Measurements from ENCODE around the gene TMEM134.

TMEM134 gene

GRCh38 chr11:67435727-67436458 lies 33.2 kb downstream of the TMEM134 start:
- no peak overlapping the region for H3K4me3 ChIP-seq (ENCODE audit: low read length)
- no peak for DNase-seq (ENCODE audit: low read depth)
- TF ChIP-seq CTCF (conservative IDR thresholded peaks at IDR 0.05; ENCODE audit: low read length): no peak

- no peak overlapping the region for H3K4me3 ChIP-seq (ENCODE audit: low read length)
- DNase-seq (ENCODE audit: low read depth): no peak
- TF ChIP-seq CTCF (conservative IDR thresholded peaks at IDR 0.05; ENCODE audit: low read length): no peak
Observed at GRCh38 chr11:67435031-67435726, 33.9 kb downstream of the TMEM134 start.

- TF ChIP-seq CTCF (conservative IDR thresholded peaks at IDR 0.05; ENCODE audit: low read length): no peak
- no peak overlapping the region for H3K4me3 ChIP-seq (ENCODE audit: low read length)
- no peak for DNase-seq (ENCODE audit: low read depth)
Observed at GRCh38 chr11:67434395-67434881, 34.6 kb downstream of the TMEM134 start.

GRCh38 chr11:67433536-67434394 lies 35.3 kb downstream of the TMEM134 start:
- DNase-seq (ENCODE audit: low read depth): no peak
- TF ChIP-seq CTCF (conservative IDR thresholded peaks at IDR 0.05; ENCODE audit: low read length): no peak

GRCh38 chr11:67432655-67433349 lies 36.2 kb downstream of the TMEM134 start:
- DNase-seq (ENCODE audit: low read depth): no peak
- no peak for TF ChIP-seq CTCF (conservative IDR thresholded peaks at IDR 0.05; ENCODE audit: low read length)
- H3K4me3 ChIP-seq (ENCODE audit: low read length): no peak overlapping the region

More at GRCh38 chr11:67433536-67434394, 35.3 kb downstream of the TMEM134 start:
- H3K4me3 ChIP-seq (ENCODE audit: low read length): no peak overlapping the region

- no peak for TF ChIP-seq CTCF (conservative IDR thresholded peaks at IDR 0.05; ENCODE audit: low read length)
- no peak for DNase-seq (ENCODE audit: low read depth)
Observed at GRCh38 chr11:67431346-67432249, 37.5 kb downstream of the TMEM134 start.

More at GRCh38 chr11:67431346-67432249, 37.5 kb downstream of the TMEM134 start:
- no peak overlapping the region for H3K4me3 ChIP-seq (ENCODE audit: low read length)

All from AG10803 (cell line).